ENCODE results near the gene ARL4D.

DNA sequence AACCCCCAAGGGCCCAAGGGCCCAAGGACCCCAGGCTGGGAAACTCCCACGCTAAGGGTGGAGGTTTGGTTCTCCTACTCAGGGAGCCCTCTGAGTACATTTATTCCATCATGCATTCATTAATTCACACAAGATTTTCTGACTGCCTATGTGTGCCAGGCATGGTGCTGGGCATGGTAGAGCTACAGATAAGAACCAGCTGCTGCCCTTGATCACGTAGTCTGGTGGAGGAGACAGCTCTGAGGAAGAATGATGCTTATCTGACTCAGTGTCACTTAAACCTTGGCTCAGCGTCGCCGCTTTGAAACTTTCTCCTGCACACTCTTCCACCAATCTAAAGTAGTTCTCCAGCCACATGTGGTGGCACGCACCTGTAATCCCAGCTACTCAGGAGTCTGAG, 3.6 kb upstream of the ARL4D start:
- TF ChIP-seq POLR2A (IDR thresholded peaks at IDR 0.05; ENCODE audit: low read depth, low read length), result no peak
- TF ChIP-seq, protein P1, sequence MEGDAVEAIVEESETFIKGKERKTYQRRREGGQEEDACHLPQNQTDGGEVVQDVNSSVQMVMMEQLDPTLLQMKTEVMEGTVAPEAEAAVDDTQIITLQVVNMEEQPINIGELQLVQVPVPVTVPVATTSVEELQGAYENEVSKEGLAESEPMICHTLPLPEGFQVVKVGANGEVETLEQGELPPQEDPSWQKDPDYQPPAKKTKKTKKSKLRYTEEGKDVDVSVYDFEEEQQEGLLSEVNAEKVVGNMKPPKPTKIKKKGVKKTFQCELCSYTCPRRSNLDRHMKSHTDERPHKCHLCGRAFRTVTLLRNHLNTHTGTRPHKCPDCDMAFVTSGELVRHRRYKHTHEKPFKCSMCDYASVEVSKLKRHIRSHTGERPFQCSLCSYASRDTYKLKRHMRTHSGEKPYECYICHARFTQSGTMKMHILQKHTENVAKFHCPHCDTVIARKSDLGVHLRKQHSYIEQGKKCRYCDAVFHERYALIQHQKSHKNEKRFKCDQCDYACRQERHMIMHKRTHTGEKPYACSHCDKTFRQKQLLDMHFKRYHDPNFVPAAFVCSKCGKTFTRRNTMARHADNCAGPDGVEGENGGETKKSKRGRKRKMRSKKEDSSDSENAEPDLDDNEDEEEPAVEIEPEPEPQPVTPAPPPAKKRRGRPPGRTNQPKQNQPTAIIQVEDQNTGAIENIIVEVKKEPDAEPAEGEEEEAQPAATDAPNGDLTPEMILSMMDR (conservative IDR thresholded peaks at IDR 0.05; ENCODE audit: low read depth, low read length), result no peak
- no peak for TF ChIP-seq MXI1 (IDR thresholded peaks at IDR 0.05; ENCODE audit: borderline replicate concordance, low read depth, low read length)
- TF ChIP-seq FOS (IDR thresholded peaks at IDR 0.05; ENCODE audit: low read depth, low read length), result no peak
- TF ChIP-seq MAFK (IDR thresholded peaks at IDR 0.05; ENCODE audit: low read depth, low read length), result no peak
- no peak for TF ChIP-seq SMC3 (IDR thresholded peaks at IDR 0.05; ENCODE audit: low read depth, low read length)
- TF ChIP-seq, protein P2, sequence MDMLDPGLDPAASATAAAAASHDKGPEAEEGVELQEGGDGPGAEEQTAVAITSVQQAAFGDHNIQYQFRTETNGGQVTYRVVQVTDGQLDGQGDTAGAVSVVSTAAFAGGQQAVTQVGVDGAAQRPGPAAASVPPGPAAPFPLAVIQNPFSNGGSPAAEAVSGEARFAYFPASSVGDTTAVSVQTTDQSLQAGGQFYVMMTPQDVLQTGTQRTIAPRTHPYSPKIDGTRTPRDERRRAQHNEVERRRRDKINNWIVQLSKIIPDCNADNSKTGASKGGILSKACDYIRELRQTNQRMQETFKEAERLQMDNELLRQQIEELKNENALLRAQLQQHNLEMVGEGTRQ (IDR thresholded peaks at IDR 0.05; ENCODE audit: low read depth, low read length), result no peak
- TF ChIP-seq RCOR1 (IDR thresholded peaks at IDR 0.05; ENCODE audit: insufficient replicate concordance, low read length), result no peak
